Measurements from ENCODE around the gene ZNF784. TPM values are rescaled to one million over a fixed set of nuclear protein-coding genes. Genes with fewer than 3 reads are reported as not detected.

The ZNF784 gene
- total and polyA plus RNA-seq, 5 donors from 2014 or later, result 1.0 to 11.1 (median 1.9) TPM

- Mint-ChIP-seq H3K9me3 (no peaks in the 10 kb centered on the region), H3K27me3 (no peaks in the 10 kb centered on the region), H3K4me1 (peaks cover 7 to 67% (median 37%) of the 10 kb centered on the region in 4 donors), H3K4me3 (peak overlapping the region in 1 of 4 donors; percentile 79), H3K36me3 (peaks cover 44% of the 10 kb centered on the region), H3K27ac (no peak overlapping the region)
- no peaks in the 10 kb centered on the region for H3K27me3 ChIP-seq (ENCODE audit: control insufficient read depth, insufficient read depth, low read length)
- no peak for DNase-seq
- peaks cover 44% of the 10 kb centered on the region for H3K4me1 ChIP-seq (ENCODE audit: control insufficient read depth, insufficient read depth, low read length, poor library complexity, severe bottlenecking)
- peaks cover 67% of the 10 kb centered on the region for H3K36me3 ChIP-seq (ENCODE audit: control insufficient read depth, insufficient read depth, low read length)
- no peak overlapping the region for H3K27ac ChIP-seq (ENCODE audit: insufficient read depth, low read length, poor library complexity, severe bottlenecking)
- no peak overlapping the region for H3K4me3 ChIP-seq (ENCODE audit: low read depth, low read length)
- no peaks in the 10 kb centered on the region for H3K9me3 ChIP-seq (ENCODE audit: control insufficient read depth in 2 of 2, low read length in 2 of 2)
- ATAC-seq (ENCODE audit: low read depth in 2 of 2), result no peak
Observed at GRCh38 chr19:55660991-55661390, 36.6 kb upstream of the ZNF784 start.

DNA sequence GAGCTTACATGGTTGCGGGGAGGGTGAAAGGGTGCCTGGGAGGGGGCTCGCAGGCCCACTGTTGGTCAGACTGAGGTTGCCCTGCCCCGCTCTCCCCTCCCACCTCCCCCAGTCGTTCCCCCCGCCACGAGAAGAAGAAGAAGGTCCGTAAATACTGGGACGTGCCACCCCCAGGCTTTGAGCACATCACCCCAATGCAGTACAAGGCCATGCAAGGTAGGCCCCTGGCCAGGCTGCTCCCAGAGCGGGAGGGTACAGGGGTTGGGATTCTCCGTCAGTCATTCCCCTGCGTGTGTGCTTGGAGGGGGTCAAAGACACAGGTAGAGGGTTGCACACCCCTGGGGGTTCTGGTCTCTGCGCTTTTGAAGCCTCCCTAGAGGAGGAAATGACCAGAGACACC lies 36.0 kb upstream of the ZNF784 start:
- DNase-seq (no peak), ATAC-seq (ENCODE audit: low read depth in 2 of 2) (no peak)
- Histone ChIP-seq H3K9me3 (ENCODE audit: control insufficient read depth in 2 of 2, low read length in 2 of 2) (no peaks in the 10 kb centered on the region), H3K4me3 (ENCODE audit: low read depth, low read length) (no peak overlapping the region), H3K27me3 (ENCODE audit: control insufficient read depth, insufficient read depth, low read length) (no peaks in the 10 kb centered on the region), H3K27ac (ENCODE audit: insufficient read depth, low read length, poor library complexity, severe bottlenecking) (no peak overlapping the region), H3K4me1 (ENCODE audit: control insufficient read depth, insufficient read depth, low read length, poor library complexity, severe bottlenecking) (peaks cover 50% of the 10 kb centered on the region), H3K36me3 (ENCODE audit: control insufficient read depth, insufficient read depth, low read length) (peaks cover 64% of the 10 kb centered on the region)
- Mint-ChIP-seq H3K27ac (peak overlapping the region in 1 of 3 donors; percentile 32), H3K27me3 (no peaks in the 10 kb centered on the region), H3K4me3 (peak overlapping the region in 1 of 4 donors; percentile 79), H3K9me3 (no peaks in the 10 kb centered on the region), H3K36me3 (peaks cover 45% of the 10 kb centered on the region), H3K4me1 (peaks cover 7 to 70% (median 41%) of the 10 kb centered on the region in 4 donors)

GRCh38 chr19:55659822-55660221 lies 35.5 kb upstream of the ZNF784 start:
- H3K27ac ChIP-seq (ENCODE audit: insufficient read depth, low read length, poor library complexity, severe bottlenecking), result no peak overlapping the region
- H3K27me3 Mint-ChIP-seq, result no peaks in the 10 kb centered on the region
- peaks cover 61% of the 10 kb centered on the region for H3K36me3 ChIP-seq (ENCODE audit: control insufficient read depth, insufficient read depth, low read length)
- ATAC-seq (ENCODE audit: low read depth in 2 of 2) (no peak), DNase-seq (no peak)
- no peaks in the 10 kb centered on the region for H3K9me3 ChIP-seq (ENCODE audit: control insufficient read depth in 2 of 2, low read length in 2 of 2)
- peak overlapping the region; percentile 36 to 91 (median 76) for H3K4me3 Mint-ChIP-seq
- H3K27ac Mint-ChIP-seq, result peak overlapping the region; percentile 32 to 59 (median 47)
- no peaks in the 10 kb centered on the region for H3K9me3 Mint-ChIP-seq
- H3K27me3 ChIP-seq (ENCODE audit: control insufficient read depth, insufficient read depth, low read length), result no peaks in the 10 kb centered on the region
- peaks cover 50% of the 10 kb centered on the region for H3K4me1 ChIP-seq (ENCODE audit: control insufficient read depth, insufficient read depth, low read length, poor library complexity, severe bottlenecking)
- H3K4me3 ChIP-seq (ENCODE audit: low read depth, low read length), result no peak overlapping the region
- peaks cover 42% of the 10 kb centered on the region for H3K36me3 Mint-ChIP-seq
- H3K4me1 Mint-ChIP-seq, result peaks cover 7 to 69% (median 41%) of the 10 kb centered on the region in 4 donors

DNA sequence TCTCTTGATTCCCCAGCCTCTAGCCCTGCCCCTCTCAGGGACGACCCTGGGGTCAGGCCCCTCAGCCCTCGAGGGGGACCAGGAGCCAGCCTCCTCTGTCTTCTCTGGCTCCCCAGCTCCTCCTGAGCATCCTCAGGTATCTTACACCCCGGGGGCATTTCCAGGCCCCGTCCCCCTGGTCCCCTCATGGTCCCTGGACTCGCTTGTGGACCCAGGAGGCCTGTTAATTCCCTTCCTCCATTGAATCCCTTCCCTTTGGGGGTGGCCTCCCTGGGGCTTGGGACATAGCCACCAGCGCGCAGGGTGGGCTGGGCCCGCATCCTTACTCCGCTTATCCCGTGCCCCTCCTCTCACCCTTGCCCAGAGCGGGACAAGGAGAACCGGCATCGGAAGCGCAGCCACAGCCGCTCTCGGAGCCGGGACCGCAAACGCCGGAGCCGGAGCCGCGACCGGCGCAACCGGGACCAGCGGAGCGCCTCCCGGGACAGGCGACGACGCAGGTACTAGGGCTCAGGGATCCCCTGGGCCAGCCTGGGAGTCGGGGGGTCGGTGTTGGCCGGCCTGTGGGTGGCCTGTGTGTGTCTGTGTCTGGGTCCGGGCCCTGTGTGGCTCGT lies 34.6 kb upstream of the ZNF784 start:
- Mint-ChIP-seq H3K9me3 (peaks cover 0 to 2% (median 0%) of the 10 kb centered on the region in 7 donors), H3K27ac (no peak overlapping the region), H3K27me3 (peaks cover 7% of the 10 kb centered on the region), H3K4me3 (peak overlapping the region in 3 of 4 donors; percentile 36 to 91 (median 75)), H3K4me1 (peaks cover 7 to 64% (median 41%) of the 10 kb centered on the region in 4 donors), H3K36me3 (peaks cover 36% of the 10 kb centered on the region)
- no peaks in the 10 kb centered on the region for H3K9me3 ChIP-seq (ENCODE audit: control insufficient read depth in 2 of 2, low read length in 2 of 2)
- no peak for DNase-seq
- H3K4me3 ChIP-seq (ENCODE audit: low read depth, low read length), result no peak overlapping the region
- peak overlapping the region; percentile 55 for H3K27ac ChIP-seq (ENCODE audit: insufficient read depth, low read length, poor library complexity, severe bottlenecking)
- peaks cover 52% of the 10 kb centered on the region for H3K36me3 ChIP-seq (ENCODE audit: control insufficient read depth, insufficient read depth, low read length)
- ATAC-seq (ENCODE audit: low read depth in 2 of 2), result no peak
- peaks cover 50% of the 10 kb centered on the region for H3K4me1 ChIP-seq (ENCODE audit: control insufficient read depth, insufficient read depth, low read length, poor library complexity, severe bottlenecking)
- no peaks in the 10 kb centered on the region for H3K27me3 ChIP-seq (ENCODE audit: control insufficient read depth, insufficient read depth, low read length)

- peak overlapping the region; percentile 85 to 98 (median 86) for H3K27ac Mint-ChIP-seq
- peaks cover 36% of the 10 kb centered on the region for H3K36me3 ChIP-seq (ENCODE audit: control insufficient read depth, insufficient read depth, low read length)
- no peak for DNase-seq
- H3K27me3 ChIP-seq (ENCODE audit: control insufficient read depth, insufficient read depth, low read length), result no peaks in the 10 kb centered on the region
- ATAC-seq (ENCODE audit: low read depth in 2 of 2), result no peak
- H3K27ac ChIP-seq (ENCODE audit: insufficient read depth, low read length, poor library complexity, severe bottlenecking), result peak overlapping the region; percentile 55
- H3K4me3 ChIP-seq (ENCODE audit: low read depth, low read length), result peak overlapping the region; percentile 93
- H3K4me3 Mint-ChIP-seq, result peak overlapping the region; percentile 91 to 97 (median 94)
- peaks cover 24% of the 10 kb centered on the region for H3K36me3 Mint-ChIP-seq
- H3K4me1 Mint-ChIP-seq, result peaks cover 7 to 57% (median 36%) of the 10 kb centered on the region in 4 donors
- no peaks in the 10 kb centered on the region for H3K9me3 ChIP-seq (ENCODE audit: control insufficient read depth in 2 of 2, low read length in 2 of 2)
- peaks cover 0 to 2% (median 0%) of the 10 kb centered on the region in 7 donors for H3K9me3 Mint-ChIP-seq
- peaks cover 14% of the 10 kb centered on the region for H3K27me3 Mint-ChIP-seq
- H3K4me1 ChIP-seq (ENCODE audit: control insufficient read depth, insufficient read depth, low read length, poor library complexity, severe bottlenecking), result peaks cover 50% of the 10 kb centered on the region
Observed at GRCh38 chr19:55656988-55657747, 32.8 kb upstream of the ZNF784 start.

DNA sequence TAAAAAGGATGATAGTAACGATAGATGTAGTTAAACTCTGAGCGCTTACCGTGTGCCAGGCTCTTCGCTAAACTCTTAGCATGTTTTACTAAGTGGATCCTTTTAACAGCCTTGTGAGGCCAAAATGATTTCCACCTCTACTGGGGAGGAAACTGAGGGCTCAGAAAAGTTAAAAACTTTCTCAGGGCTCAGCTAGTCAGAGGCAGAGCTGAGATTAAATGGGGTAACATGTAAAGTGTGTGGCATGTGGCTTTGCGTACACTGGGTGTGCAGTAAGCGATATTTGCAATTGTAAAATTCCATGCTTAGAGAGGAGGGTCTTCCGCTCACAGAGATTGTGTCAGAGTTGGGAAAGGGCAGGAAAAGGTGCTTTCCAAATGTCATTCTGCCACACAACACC lies 32.2 kb upstream of the ZNF784 start:
- peaks cover 0 to 2% (median 0%) of the 10 kb centered on the region in 7 donors for H3K9me3 Mint-ChIP-seq
- ATAC-seq (ENCODE audit: low read depth in 2 of 2), result no peak
- peaks cover 14% of the 10 kb centered on the region for H3K27me3 Mint-ChIP-seq
- H3K27ac Mint-ChIP-seq, result peak overlapping the region in 2 of 3 donors; percentile 98
- H3K36me3 Mint-ChIP-seq, result peaks cover 19% of the 10 kb centered on the region
- H3K4me3 Mint-ChIP-seq, result peak overlapping the region; percentile 91 to 97 (median 94)
- Histone ChIP-seq H3K4me1 (ENCODE audit: control insufficient read depth, insufficient read depth, low read length, poor library complexity, severe bottlenecking) (peaks cover 50% of the 10 kb centered on the region), H3K27me3 (ENCODE audit: control insufficient read depth, insufficient read depth, low read length) (no peaks in the 10 kb centered on the region), H3K36me3 (ENCODE audit: control insufficient read depth, insufficient read depth, low read length) (peaks cover 30% of the 10 kb centered on the region), H3K27ac (ENCODE audit: insufficient read depth, low read length, poor library complexity, severe bottlenecking) (peak overlapping the region; percentile 100), H3K9me3 (ENCODE audit: control insufficient read depth in 2 of 2, low read length in 2 of 2) (no peaks in the 10 kb centered on the region), H3K4me3 (ENCODE audit: low read depth, low read length) (peak overlapping the region; percentile 93)
- peaks cover 7 to 52% (median 34%) of the 10 kb centered on the region in 4 donors for H3K4me1 Mint-ChIP-seq
- no peak for DNase-seq

DNA sequence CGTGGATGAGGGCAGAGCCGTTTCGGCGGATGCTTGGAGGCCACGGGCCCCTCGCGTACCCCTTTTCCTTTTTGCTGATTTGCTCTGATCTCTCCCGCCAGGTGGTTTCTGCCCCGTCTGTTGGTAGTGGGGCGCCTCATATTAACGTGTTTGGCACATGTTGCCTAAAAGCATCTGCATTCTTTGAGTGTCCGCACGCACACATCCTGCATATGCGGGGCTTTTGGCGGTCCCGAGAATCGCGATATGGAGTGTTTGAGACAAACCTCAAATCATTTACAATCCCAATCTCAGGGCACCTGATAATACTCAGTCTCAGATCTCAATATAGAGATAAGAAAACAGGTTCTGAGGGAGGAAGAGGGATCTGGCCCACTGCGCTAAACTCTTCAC lies 31.3 kb upstream of the ZNF784 start:
- H3K4me1 Mint-ChIP-seq, result peaks cover 7 to 49% (median 34%) of the 10 kb centered on the region in 4 donors

More for the DNA sequence above, 31.3 kb upstream of the ZNF784 start:
- DNase-seq (no peak), ATAC-seq (ENCODE audit: low read depth in 2 of 2) (no peak)
- peaks cover 46% of the 10 kb centered on the region for H3K4me1 ChIP-seq (ENCODE audit: control insufficient read depth, insufficient read depth, low read length, poor library complexity, severe bottlenecking)
- Mint-ChIP-seq H3K27me3 (peaks cover 14% of the 10 kb centered on the region), H3K27ac (peak overlapping the region; percentile 97 to 98 (median 98)), H3K36me3 (peaks cover 19% of the 10 kb centered on the region), H3K4me3 (peak overlapping the region; percentile 91 to 97 (median 94)), H3K9me3 (peaks cover 0 to 2% (median 0%) of the 10 kb centered on the region in 7 donors)
- peak overlapping the region; percentile 93 for H3K4me3 ChIP-seq (ENCODE audit: low read depth, low read length)
- peaks cover 21% of the 10 kb centered on the region for H3K36me3 ChIP-seq (ENCODE audit: control insufficient read depth, insufficient read depth, low read length)
- peak overlapping the region; percentile 100 for H3K27ac ChIP-seq (ENCODE audit: insufficient read depth, low read length, poor library complexity, severe bottlenecking)
- H3K27me3 ChIP-seq (ENCODE audit: control insufficient read depth, insufficient read depth, low read length), result no peaks in the 10 kb centered on the region
- no peaks in the 10 kb centered on the region for H3K9me3 ChIP-seq (ENCODE audit: control insufficient read depth in 2 of 2, low read length in 2 of 2)

Measured in CD4-positive, CD25-positive, alpha-beta regulatory T cell (primary cell).